GM23338 (cell line): Measurements from ENCODE around the gene ACP3. TPM values are rescaled to one million over a fixed set of nuclear protein-coding genes. Genes with fewer than 3 reads are reported as not detected.

Source experiments
- ATAC-seq: fragments of 200-7000 bp; cut with Tn5 transposase; 3 replicates; pipeline ENCODE4 v1.9.1; 2020
- DNase-seq: peaks from one replicate; pipeline ENCODE4 v3.0.0-alpha.2; 2015; ENCODE audit warnings: low spot score
- H2AFZ ChIP-seq: fragments of 200-600 bp; sonication (generic); 2 replicates; pipeline ENCODE4 v1.8.0; 2016; ENCODE audit warnings: antibody characterized with exemption, mild to moderate bottlenecking, moderate library complexity
- H3F3A ChIP-seq: fragments of 200-600 bp; sonication (generic); replicated peaks from 2 replicates; pipeline ENCODE4 v1.8.0; 2017; ENCODE audit warnings: antibody characterized with exemption, mixed run types, low read depth
- H3K27ac ChIP-seq: fragments of 200-600 bp; sonication (generic); 2 replicates; pipeline ENCODE4 v1.6.1; 2016; ENCODE audit warnings: low read depth
- H3K27me3 ChIP-seq: fragments of 200-600 bp; sonication (generic); 2 replicates; pipeline ENCODE4 v1.8.0; 2016; ENCODE audit warnings: mild to moderate bottlenecking, mixed run types, moderate library complexity; ENCODE audit not compliant: insufficient read depth
- H3K36me3 ChIP-seq: fragments of 200-600 bp; sonication (generic); 2 replicates; pipeline ENCODE4 v1.8.0; 2016; ENCODE audit warnings: mild to moderate bottlenecking; ENCODE audit not compliant: insufficient read depth
- H3K4me1 ChIP-seq: fragments of 200-600 bp; sonication (generic); 2 replicates; pipeline ENCODE4 v1.8.0; 2016; ENCODE audit warnings: mild to moderate bottlenecking, moderate library complexity; ENCODE audit not compliant: insufficient read depth
- H3K4me2 ChIP-seq: fragments of 200-600 bp; sonication (generic); 2 replicates; pipeline ENCODE4 v1.7.1; 2017; ENCODE audit warnings: mixed run types
- H3K4me3 ChIP-seq: fragments of 200-600 bp; sonication (generic); 2 replicates; pipeline ENCODE4 v1.6.1; 2016; ENCODE audit warnings: mixed run types
- H3K79me2 ChIP-seq: fragments of 200-600 bp; sonication (generic); replicated peaks from 2 replicates; pipeline ENCODE4 v1.8.0; 2017; ENCODE audit warnings: mild to moderate bottlenecking; ENCODE audit not compliant: insufficient read depth
- H3K9me2 ChIP-seq: fragments of 200-600 bp; sonication (generic); 2 replicates; pipeline ENCODE4 v1.8.0; 2017; ENCODE audit not compliant: insufficient read depth
- H4K20me1 ChIP-seq: fragments of 200-600 bp; sonication (generic); replicated peaks from 2 replicates; pipeline ENCODE4 v1.8.0; 2017; ENCODE audit warnings: mild to moderate bottlenecking; ENCODE audit not compliant: insufficient read depth
- H3K27ac Mint-ChIP-seq: 2 replicates; pipeline ENCODE4 v1.8.0; 2020; ENCODE audit warnings: inconsistent platforms, mild to moderate bottlenecking, moderate library complexity, mixed read lengths
- H3K27me3 Mint-ChIP-seq: 3 replicates; pipeline ENCODE4 v1.8.0; 2022; ENCODE audit warnings: low read depth, mild to moderate bottlenecking, moderate library complexity, mixed read lengths, inconsistent platforms; ENCODE audit not compliant: insufficient read depth, poor library complexity
- H3K36me3 Mint-ChIP-seq: 3 replicates; pipeline ENCODE4 v1.8.0; 2021; ENCODE audit warnings: low read depth, mild to moderate bottlenecking, inconsistent platforms, moderate library complexity, mixed read lengths
- H3K4me1 Mint-ChIP-seq: 3 replicates; pipeline ENCODE4 v1.8.0; 2020; ENCODE audit warnings: mild to moderate bottlenecking, inconsistent platforms, mixed read lengths
- H3K4me3 Mint-ChIP-seq: 3 replicates; pipeline ENCODE4 v1.8.0; 2021; ENCODE audit warnings: moderate library complexity, mild to moderate bottlenecking, inconsistent platforms, mixed read lengths
- H3K9me3 Mint-ChIP-seq: 3 replicates; pipeline ENCODE4 v1.8.0; 2020; ENCODE audit warnings: moderate library complexity, mild to moderate bottlenecking, inconsistent platforms, mixed read lengths
- CREB1 ChIP-seq: fragments of 250-450 bp; sonication (Bioruptor Pico); IDR thresholded peaks from 2 replicates; pipeline ENCODE4 v1.5.0; 2020; ENCODE audit warnings: low read depth, mild to moderate bottlenecking, moderate library complexity
- CTCF ChIP-seq, 2 experiments: fragments of 200-600 bp in 1 of 2; sonication (generic) in 1 of 2; conservative IDR thresholded peaks; 2 replicates each; pipeline versions ENCODE4 v1.5.1 to v1.6.1; 2016 to 2017; ENCODE audit warnings: antibody characterized with exemption in 2 of 2, low read depth in 2 of 2, mild to moderate bottlenecking in 2 of 2, moderate library complexity in 1 of 2
- EZH2 ChIP-seq: fragments of 200-600 bp; sonication (generic); IDR thresholded peaks from one replicate; pipeline ENCODE4 v1.8.0; 2017; ENCODE audit warnings: antibody characterized with exemption, mild to moderate bottlenecking, low read depth; ENCODE audit not compliant: unreplicated experiment
- EZH2phosphoT487 ChIP-seq: fragments of 200-600 bp; sonication (generic); IDR thresholded peaks from one replicate; pipeline ENCODE4 v1.8.1; 2018; ENCODE audit warnings: antibody characterized with exemption; ENCODE audit not compliant: unreplicated experiment
- JUNB ChIP-seq: IDR thresholded peaks from one replicate; pipeline ENCODE4 v1.6.1; 2016; ENCODE audit warnings: antibody characterized with exemption; ENCODE audit not compliant: unreplicated experiment
- NANOG ChIP-seq: IDR thresholded peaks from 2 replicates; pipeline ENCODE4 v1.6.1; 2016; ENCODE audit warnings: antibody characterized with exemption, borderline replicate concordance
- REST ChIP-seq: IDR thresholded peaks from one replicate; pipeline ENCODE4 v1.6.1; 2018; ENCODE audit warnings: antibody characterized with exemption; ENCODE audit not compliant: unreplicated experiment
- STAT1 ChIP-seq: IDR thresholded peaks from one replicate; pipeline ENCODE4 v1.6.1; 2016; ENCODE audit warnings: antibody characterized with exemption; ENCODE audit not compliant: unreplicated experiment
- ZNF331 ChIP-seq: fragments of 250-450 bp; sonication (Bioruptor Pico); IDR thresholded peaks from 2 replicates; pipeline ENCODE4 v1.5.0; 2020; ENCODE audit warnings: low read depth, mild to moderate bottlenecking, moderate library complexity
- polyA plus RNA-seq: library from polyadenylated mRNA; unstranded; fragments of >200 nt; fragmentation: Nextera tagmentation; extraction: Ambion mirVana; gene quantifications from 2 replicates; pipeline ENCODE4 v1.2.1, GENCODE V29; 2016
- total RNA-seq: library from RNA; depleted of rRNA; stranded (reverse); fragments of >200 nt; shearing (Covaris generic); gene quantifications from 2 replicates; pipeline ENCODE4 v1.2.3, GENCODE V29; 2014

Gene ACP3
- total and polyA plus RNA-seq, 2 experiments from 2014 or later, result 1.1 to 3.5 TPM

DNA sequence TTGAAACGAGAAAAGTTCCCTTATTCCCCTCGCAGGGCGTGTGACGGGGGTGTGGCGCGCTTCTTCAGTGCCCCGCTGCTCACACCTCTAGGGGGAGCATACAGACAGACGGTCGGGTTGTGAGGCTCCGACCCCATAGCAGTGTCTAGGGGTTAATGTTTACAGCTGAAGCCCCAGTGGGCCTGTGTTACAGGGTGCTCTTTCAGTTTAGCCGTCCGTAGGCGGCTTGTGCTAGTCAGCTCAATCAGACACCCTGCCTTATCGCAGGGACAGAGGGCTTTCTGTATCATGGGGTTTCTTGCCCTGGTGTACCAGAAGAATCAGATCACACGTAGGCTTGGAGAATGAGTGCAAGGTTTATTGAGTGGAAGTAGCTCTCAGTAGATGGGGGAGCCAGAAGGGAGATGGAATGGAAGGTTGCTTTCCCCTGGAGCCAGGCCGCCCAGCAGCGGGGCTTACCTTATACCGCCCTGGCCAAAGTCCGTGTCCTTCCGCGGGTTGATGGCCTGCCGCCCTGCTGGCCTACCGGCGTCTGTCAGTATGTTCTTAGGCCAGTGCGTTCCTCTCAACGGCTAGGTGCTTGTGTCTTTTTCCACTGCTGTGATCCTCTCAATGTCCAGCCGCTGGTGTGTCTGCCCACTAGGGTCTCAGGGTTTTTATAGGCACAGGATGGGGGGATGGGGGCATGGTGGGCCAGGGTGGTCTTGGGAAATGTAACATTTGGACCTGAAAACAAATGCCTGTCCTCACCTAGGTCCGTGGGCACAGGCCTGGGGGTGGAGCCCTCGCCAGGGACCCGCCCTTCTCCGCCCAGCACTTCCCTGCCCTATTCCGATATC, 32.2 kb upstream of the ACP3 start:
- peak overlapping the region; percentile 85 for H3K27ac Mint-ChIP-seq
- H3K9me2 ChIP-seq, result 0 out of 2 replicates have a peak, but pooled peaks cover 4% of the 10 kb centered on the region
- peak overlapping the region; percentile 97 for H2AFZ ChIP-seq
- no peaks in the 10 kb centered on the region for H3K36me3 Mint-ChIP-seq
- H3K4me3 Mint-ChIP-seq, result peak overlapping the region; percentile 27; the same call in 2 of the 3 replicates
- H3K79me2 ChIP-seq, result no peaks in the 10 kb centered on the region
- H3K4me2 ChIP-seq, result peak overlapping the region; percentile 66
- H3K27ac ChIP-seq, result peak overlapping the region; percentile 27; the same call in 1 of the 2 replicates
- H3F3A ChIP-seq, result peaks cover 7% of the 10 kb centered on the region; the same call in 1 of the 2 replicates
- H3K4me1 ChIP-seq, result peaks cover 39% of the 10 kb centered on the region
- peaks cover 8% of the 10 kb centered on the region; the same call in 2 of the 3 replicates for H3K9me3 Mint-ChIP-seq
- peaks cover 35% of the 10 kb centered on the region for H3K4me1 Mint-ChIP-seq
- H3K27me3 ChIP-seq, result no peaks in the 10 kb centered on the region
- peak; percentile 80 for DNase-seq
- ATAC-seq, result peak; percentile 93
- H4K20me1 ChIP-seq, result no peaks in the 10 kb centered on the region
- peak overlapping the region; percentile 46 for H3K4me3 ChIP-seq
- H3K36me3 ChIP-seq, result no peaks in the 10 kb centered on the region
- H3K27me3 Mint-ChIP-seq, result no peaks in the 10 kb centered on the region
- TF ChIP-seq CTCF (conservative IDR thresholded peaks at IDR 0.05; ENCODE audit: low read depth in 2 of 2) (peak; percentile 58 to 74), CREB1 (no peak), STAT1 (no peak)

GRCh38 chr3:132285620-132285945, 31.6 kb upstream of the ACP3 start:
- Histone ChIP-seq H3K4me2 (peak overlapping the region; percentile 66), H3K27ac (peak overlapping the region; percentile 27; the same call in 1 of the 2 replicates), H3K4me1 (peaks cover 39% of the 10 kb centered on the region), H3K79me2 (no peaks in the 10 kb centered on the region), H3K9me2 (0 out of 2 replicates have a peak, but pooled peaks cover 2% of the 10 kb centered on the region), H3K27me3 (no peaks in the 10 kb centered on the region), H2AFZ (peak overlapping the region; percentile 97), H4K20me1 (no peaks in the 10 kb centered on the region), H3F3A (peaks cover 7% of the 10 kb centered on the region; the same call in 1 of the 2 replicates), H3K4me3 (peak overlapping the region; percentile 46), H3K36me3 (no peaks in the 10 kb centered on the region)
- Mint-ChIP-seq H3K4me1 (peaks cover 35% of the 10 kb centered on the region), H3K27me3 (no peaks in the 10 kb centered on the region), H3K36me3 (no peaks in the 10 kb centered on the region), H3K27ac (no peak overlapping the region), H3K9me3 (peaks cover 8% of the 10 kb centered on the region; the same call in 2 of the 3 replicates), H3K4me3 (peak overlapping the region; percentile 20; the same call in 2 of the 3 replicates)
- peak; percentile 67 for ATAC-seq
- no peak for TF ChIP-seq REST
- no peak for TF ChIP-seq STAT1
- no peak for TF ChIP-seq EZH2
- TF ChIP-seq NANOG, result no peak
- no peak for TF ChIP-seq ZNF331 (CRISPR knock-in tag)
- no peak for TF ChIP-seq JUNB
- TF ChIP-seq EZH2phosphoT487, result no peak
- peak; percentile 51 for DNase-seq
